Prostate gland (tissue), 2 donors: ENCODE measurements around the gene SCUBE1.

ENCODE experiments used
- CTCF ChIP-seq, 4 experiments: fragments of 200-600 bp in 2 of 4; fragments of 450-650 bp in 2 of 4; sonication (generic) in 2 of 4; IDR thresholded peaks; 1 replicate in 3 of 4; 2 replicates in 1 of 4; pipeline ENCODE4 v1.5.1; 2016 to 2019; ENCODE audit warnings: antibody characterized with exemption in 4 of 4, mild to moderate bottlenecking in 2 of 4, moderate library complexity in 2 of 4
- POLR2A ChIP-seq: fragments of 450-650 bp; IDR thresholded peaks from one replicate; pipeline ENCODE4 v1.6.1; 2016; ENCODE audit warnings: antibody characterized with exemption, mild to moderate bottlenecking
- POLR2AphosphoS5 ChIP-seq: sonication (generic); formaldehyde crosslinking; IDR thresholded peaks from one replicate; pipeline ENCODE4 v1.6.1; 2017; ENCODE audit warnings: antibody characterized with exemption

GRCh38 chr22:43342347-43343261 lies 568 bp downstream of the SCUBE1 start:
- TF ChIP-seq CTCF (IDR thresholded peaks at IDR 0.05) (no peak), POLR2A (no peak), POLR2AphosphoS5 (no peak)
